Motor neuron (in vitro differentiated cells): ENCODE results near the gene TRIP13. TPM values are rescaled to one million over a fixed set of nuclear protein-coding genes. Genes with fewer than 3 reads are reported as not detected.
"Not testable (repeated sequence)": the region's sequence is repeated elsewhere in the genome, so short reads cannot be mapped to it uniquely, and the experiment has no call there.

Source experiments
- ATAC-seq, 8 experiments: fragments of 200-7000 bp; cut with Tn5 transposase; replicated peaks in 6 of 8; 2 replicates each; pipeline ENCODE4 v1.8.0; 2021; ENCODE audit warnings: mild to moderate bottlenecking in 8 of 8, moderate library complexity in 8 of 8
- H3K27ac ChIP-seq, 2 donors: fragments of 250-450 bp; sonication (Bioruptor Pico); 2 replicates each; pipeline ENCODE4 v1.9.0; 2021; ENCODE audit warnings: antibody characterized with exemption in 2 of 2, mild to moderate bottlenecking in 2 of 2, moderate library complexity in 1 of 2
- H3K4me1 ChIP-seq, 2 donors: fragments of 250-450 bp; sonication (Bioruptor Pico); replicated peaks in 1 of 2; 2 replicates each; pipeline ENCODE4 v1.6.1; 2021; ENCODE audit warnings: antibody characterized with exemption in 2 of 2, mild to moderate bottlenecking in 2 of 2, moderate library complexity in 1 of 2
- H3K4me3 ChIP-seq, 5 donors: fragments of 250-450 bp; sonication (Bioruptor Pico); 2 replicates each; pipeline ENCODE4 v1.9.0; 2021; ENCODE audit warnings: antibody characterized with exemption in 5 of 5, mild to moderate bottlenecking in 5 of 5, moderate library complexity in 4 of 5
- WGBS, 10 experiments: fragments of 450-650 bp; shearing (Covaris generic); methylation state at CpG; one replicate each; pipeline ENCODE4 v1.0.0; 2022; 5-methylcytosine and 5-hydroxymethylcytosine counted together
- in situ Hi-C, 9 experiments: fragments of 400-800 bp; cut with MboI; loops; one replicate each; pipeline ENCODE4 v1.15.0; 2021; ENCODE audit warnings: low sequenced_read_pairs in 9 of 9, low pct_unique_long_range_greater_than_20kb in 2 of 9; ENCODE audit not compliant: unreplicated experiment in 9 of 9
- total RNA-seq, 8 experiments: library from RNA; unstranded; fragments of 300-600 nt; gene quantifications; 2 replicates each; pipeline versions ENCODE4 v1.2.3 to v1.2.4, GENCODE V29; 2022

TRIP13 gene, protein sequence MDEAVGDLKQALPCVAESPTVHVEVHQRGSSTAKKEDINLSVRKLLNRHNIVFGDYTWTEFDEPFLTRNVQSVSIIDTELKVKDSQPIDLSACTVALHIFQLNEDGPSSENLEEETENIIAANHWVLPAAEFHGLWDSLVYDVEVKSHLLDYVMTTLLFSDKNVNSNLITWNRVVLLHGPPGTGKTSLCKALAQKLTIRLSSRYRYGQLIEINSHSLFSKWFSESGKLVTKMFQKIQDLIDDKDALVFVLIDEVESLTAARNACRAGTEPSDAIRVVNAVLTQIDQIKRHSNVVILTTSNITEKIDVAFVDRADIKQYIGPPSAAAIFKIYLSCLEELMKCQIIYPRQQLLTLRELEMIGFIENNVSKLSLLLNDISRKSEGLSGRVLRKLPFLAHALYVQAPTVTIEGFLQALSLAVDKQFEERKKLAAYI
- total RNA-seq, result 10 to 100 TPM in 3 of 8 experiments, 1 to 10 TPM in 4, under 1 TPM in 1; 0.51 to 24.0 (median 2.1) TPM

DNA sequence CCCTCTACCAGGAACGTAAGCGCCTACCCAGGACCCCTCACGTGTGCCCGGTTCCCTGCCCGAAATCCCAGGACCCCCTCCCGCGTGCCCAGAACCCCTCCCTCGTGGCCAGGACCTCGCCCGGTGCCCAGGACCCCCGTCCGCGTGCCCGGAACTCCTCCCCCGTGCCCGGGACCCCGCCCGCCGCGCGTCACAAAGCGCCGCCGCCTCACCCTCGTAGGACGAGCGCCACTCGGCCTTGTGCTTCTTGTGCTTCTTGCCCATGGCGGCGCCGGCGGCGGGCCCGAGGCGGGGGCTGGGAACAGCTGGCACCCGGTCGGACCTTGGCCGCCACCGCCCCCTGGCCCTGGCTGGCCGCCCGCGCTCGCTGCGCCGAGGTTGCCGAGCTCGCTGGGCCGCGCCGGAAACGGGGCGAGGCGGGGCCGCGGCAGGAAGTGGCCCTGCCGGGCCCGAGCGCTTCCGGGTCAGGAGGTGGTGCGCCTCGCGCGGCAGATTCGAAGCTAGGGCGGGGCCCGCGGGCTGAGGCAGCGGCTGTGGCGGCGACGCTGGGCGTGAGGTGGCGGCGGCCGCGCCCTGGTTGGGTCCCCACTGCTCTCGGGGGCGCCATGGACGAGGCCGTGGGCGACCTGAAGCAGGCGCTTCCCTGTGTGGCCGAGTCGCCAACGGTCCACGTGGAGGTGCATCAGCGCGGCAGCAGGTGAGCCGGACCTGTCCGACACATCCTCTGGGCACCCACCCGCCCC lies at the start of gene TRIP13, which contains the start of gene BRD9:
TRIP13 (plus strand) TSS at position 491 of the 743 bp plus-strand sequence; CDS start at position 606, 115 bp downstream.
BRD9 (minus strand) TSS at position 408 of the 743 bp plus-strand sequence; CDS start at position 264, 144 bp downstream.
- in situ Hi-C loops, result loop anchor here in 2 of 9 experiments (25.0 kb wide), 1 partner anchor 230 kb away; no protein-coding TSS in a partner anchor
- peak within 1 kb of the TSS; percentile 57 to 92 (median 76) for H3K4me3 ChIP-seq
- no CpG with 5 or more reads among the region's 91 CpGs for WGBS, 10 experiments
- peak within 1 kb of the TSS; percentile 94 to 95 for H3K27ac ChIP-seq
- ATAC-seq, result peak; percentile 93 to 96 (median 94)
- peaks cover 13 to 14% of the 10 kb centered on the region in 2 donors for H3K4me1 ChIP-seq

DNA sequence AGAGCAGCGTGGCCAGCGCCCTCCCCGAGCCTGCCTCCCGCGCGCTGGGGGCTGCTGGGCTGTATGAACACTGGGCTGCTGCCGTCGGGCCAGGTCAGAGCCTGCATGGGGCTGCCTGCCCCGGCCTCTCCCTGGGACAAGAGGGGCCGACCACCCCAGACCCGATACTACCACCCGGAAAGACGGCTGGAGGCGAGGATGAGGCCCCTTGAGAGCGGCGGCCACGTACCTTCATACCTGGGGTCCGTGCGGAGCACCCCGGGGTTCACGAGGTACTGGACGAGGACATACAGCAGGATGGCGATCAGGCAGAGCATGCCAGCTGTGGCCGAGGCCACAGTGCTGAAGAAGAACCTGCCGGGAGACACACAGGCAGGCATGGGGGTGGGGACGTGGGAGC lies 49.3 kb upstream of the TRIP13 start:
- no CpG with 5 or more reads among the region's 26 CpGs for WGBS, 10 experiments
- H3K4me3 ChIP-seq, result not testable (repeated sequence)

DNA sequence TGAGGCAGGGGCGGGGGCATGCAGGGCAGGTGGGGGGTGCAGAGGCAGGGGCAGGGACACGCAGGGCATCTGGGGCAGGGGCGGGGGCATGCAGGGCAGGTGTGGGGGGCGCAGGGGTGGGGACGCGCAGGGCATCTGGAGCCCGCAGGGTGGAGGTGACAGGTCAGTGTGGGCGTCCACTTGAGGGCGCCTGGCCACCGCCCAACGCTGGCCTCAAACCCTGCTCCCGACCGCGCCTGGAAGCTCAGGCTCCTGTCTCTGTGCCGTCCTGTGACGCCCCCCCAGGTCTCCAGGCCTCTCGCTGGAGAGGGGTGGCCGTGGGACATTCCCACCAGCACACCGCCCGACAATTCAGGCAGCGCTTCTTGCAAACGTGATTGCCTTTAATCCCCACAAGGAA lies 48.8 kb upstream of the TRIP13 start:
- H3K4me1 ChIP-seq, H3K4me3 ChIP-seq, H3K27ac ChIP-seq: not testable (repeated sequence)
- in situ Hi-C loops, result loop anchor here in 1 of 9 experiments (25.0 kb wide), 1 partner anchor 107 kb away; no protein-coding TSS in a partner anchor
- ATAC-seq, result peak in 1 of 8 experiments; percentile 12
- 56 to 67% methylated on average over 9 of the region's 22 CpGs; no CpG with 5 or more reads in 8 of the 10 experiments for WGBS, 10 experiments

More for the DNA sequence above, 49.3 kb upstream of the TRIP13 start:
- ATAC-seq, H3K27ac ChIP-seq, H3K4me1 ChIP-seq: not testable (repeated sequence)
- in situ Hi-C loops, result loop anchor here in 1 of 9 experiments (25.0 kb wide), 1 partner anchor 106 kb away; no protein-coding TSS in a partner anchor

DNA sequence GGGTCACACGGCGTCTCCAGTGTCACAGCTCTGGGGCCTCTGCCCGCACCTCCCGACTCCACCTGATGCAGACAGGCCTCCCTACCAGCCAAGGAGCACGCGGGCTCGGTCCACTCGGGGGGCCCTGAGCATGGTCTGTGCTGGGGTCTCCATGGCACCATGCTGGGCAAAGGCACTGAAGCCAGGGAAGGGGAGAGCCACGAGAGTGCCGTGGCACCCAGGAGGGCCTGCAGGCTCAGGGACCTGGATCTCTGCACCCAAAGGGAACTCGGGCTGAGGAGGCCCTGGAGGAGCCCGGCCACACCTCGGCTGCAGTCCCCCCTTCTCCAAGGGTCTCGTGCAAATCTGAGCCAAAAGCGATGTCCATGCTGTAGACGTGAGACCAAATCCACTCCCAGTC lies 48.3 kb upstream of the TRIP13 start:
- in situ Hi-C loops, result loop anchor here in 1 of 9 experiments (25.0 kb wide), 1 partner anchor 107 kb away; no protein-coding TSS in a partner anchor
- ATAC-seq, H3K4me1 ChIP-seq, H3K4me3 ChIP-seq, H3K27ac ChIP-seq: not testable (repeated sequence)
- WGBS, 10 experiments, result 60 to 100% (median 83%) methylated on average over 1 to 6 of the region's 16 CpGs; no CpG with 5 or more reads in 7 of the 10 experiments

DNA sequence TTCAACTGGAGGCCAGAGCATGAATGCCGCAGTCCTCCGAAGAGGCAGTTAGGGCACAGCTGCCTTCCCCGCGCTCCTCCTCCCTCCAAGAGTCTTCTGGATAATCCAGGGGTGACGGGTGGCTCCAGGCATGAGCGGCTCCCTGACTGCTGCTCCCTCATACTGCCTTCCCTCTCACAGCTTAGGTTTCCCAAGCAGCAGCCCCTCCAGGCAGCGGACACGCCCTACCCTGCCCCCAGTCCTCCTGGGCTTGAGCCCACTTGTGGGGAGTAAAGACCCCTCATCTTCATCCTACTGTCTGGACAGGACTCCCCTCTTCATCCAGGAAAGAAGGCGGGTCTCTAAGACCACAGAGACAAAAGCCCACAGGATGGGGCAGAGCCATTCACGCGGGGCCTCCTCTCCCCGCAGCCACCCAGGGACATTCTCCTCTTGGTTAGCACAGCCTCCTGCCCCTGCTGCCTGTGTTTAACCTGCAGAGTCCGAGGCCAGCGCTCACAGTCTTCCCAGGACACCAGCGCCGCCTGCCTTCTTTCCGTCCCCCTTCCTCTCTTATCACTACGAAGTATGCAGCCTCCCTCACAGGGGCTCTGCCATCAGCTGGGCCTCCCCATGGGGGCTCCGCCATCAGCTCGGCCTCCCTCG lies 47.5 kb upstream of the TRIP13 start:
- not testable (repeated sequence) for H3K4me3 ChIP-seq, H3K27ac ChIP-seq
- ATAC-seq, result peak in 3 of 8 experiments; percentile 8 to 20 (median 11)
- in situ Hi-C loops, result loop anchor here in 1 of 9 experiments (25.0 kb wide), 1 partner anchor 108 kb away; no protein-coding TSS in a partner anchor
- 58 to 93% (median 74%) methylated on average over 3 to 11 of the region's 21 CpGs; no CpG with 5 or more reads in 3 of the 10 experiments for WGBS, 10 experiments
- H3K4me1 ChIP-seq, result peaks cover 5 to 13% of the 10 kb centered on the region in 2 donors

DNA sequence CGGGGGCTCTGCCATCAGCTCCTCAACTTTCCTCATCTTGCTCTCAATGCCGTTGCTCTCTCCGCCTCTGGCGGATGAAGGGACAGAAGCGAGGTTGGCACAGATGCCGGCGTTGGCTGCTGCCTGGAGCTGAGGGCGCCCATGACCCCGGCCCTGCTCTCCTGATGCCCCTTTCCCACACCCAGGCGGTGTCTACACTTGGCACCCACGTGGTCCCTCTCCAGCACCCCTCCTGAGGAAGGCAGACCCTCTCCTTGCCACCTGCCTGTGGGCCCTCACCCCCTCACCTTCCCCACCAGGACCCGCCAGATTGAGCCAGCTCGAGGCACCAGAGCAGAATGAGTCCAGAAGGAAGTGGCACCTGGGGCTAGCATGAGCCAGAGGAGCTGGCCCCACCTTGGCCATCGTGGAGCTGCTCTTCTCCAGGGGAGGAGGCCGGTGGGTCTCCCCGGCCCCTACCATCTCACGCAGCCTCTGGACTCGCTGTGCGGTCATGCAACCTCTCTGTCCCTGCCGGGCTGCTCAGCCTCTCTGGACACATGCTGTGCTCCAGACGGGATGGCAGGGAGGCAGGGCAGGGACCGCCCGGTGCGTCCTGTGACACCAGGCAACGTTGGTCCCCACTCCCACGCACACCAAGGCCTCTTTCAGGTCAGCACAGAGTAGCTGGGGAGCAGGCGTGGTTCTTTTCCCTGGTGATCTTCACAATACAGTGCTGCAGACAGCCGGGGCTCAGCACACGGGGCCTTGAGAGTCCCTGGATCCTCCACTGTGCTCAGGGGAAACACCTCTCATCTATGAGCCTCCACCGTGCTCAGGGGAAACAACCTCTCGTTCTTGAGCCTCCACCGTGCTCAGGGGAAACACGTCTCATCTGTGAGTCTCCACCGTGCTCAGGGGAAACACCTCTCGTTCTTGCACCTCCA lies 46.7 kb upstream of the TRIP13 start:
- WGBS, 10 experiments, result no CpG with 5 or more reads among the region's 35 CpGs
- not testable (repeated sequence) for H3K4me3 ChIP-seq, H3K27ac ChIP-seq, ATAC-seq
- peaks cover 13 to 20% of the 10 kb centered on the region in 2 donors for H3K4me1 ChIP-seq
- in situ Hi-C loops, result loop anchor here in 1 of 9 experiments (25.0 kb wide), 1 partner anchor 109 kb away; no protein-coding TSS in a partner anchor

DNA sequence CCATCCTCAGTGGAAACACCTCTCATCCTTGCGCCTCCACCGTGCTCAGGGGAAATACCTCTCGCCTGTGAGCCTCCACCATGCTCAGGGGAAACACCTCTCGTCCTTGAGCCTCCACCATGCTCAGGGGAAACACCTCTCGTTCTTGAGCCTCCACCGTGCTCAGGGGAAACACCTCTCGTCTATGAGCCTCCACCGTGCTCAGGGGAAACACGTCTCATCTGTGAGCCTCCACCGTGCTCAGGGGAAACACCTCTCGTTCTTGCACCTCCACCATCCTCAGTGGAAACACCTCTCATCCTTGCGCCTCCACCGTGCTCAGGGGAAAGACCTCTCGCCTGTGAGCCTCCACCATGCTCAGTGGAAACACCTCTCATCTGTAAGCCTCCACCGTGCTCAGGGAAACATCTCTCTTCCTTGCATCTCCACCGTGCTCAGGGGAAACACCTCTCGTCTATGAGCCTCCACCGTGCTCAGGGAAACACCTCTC lies 46.0 kb upstream of the TRIP13 start:
- WGBS, 10 experiments, result 40 to 100% (median 83%) methylated on average over 1 to 9 of the region's 18 CpGs; no CpG with 5 or more reads in 4 of the 10 experiments
- H3K27ac ChIP-seq, ATAC-seq, H3K4me3 ChIP-seq: not testable (repeated sequence)
- in situ Hi-C loops, result loop anchor here in 1 of 9 experiments (25.0 kb wide), 1 partner anchor 109 kb away; no protein-coding TSS in a partner anchor
- H3K4me1 ChIP-seq, result peaks cover 19 to 26% of the 10 kb centered on the region in 2 donors

DNA sequence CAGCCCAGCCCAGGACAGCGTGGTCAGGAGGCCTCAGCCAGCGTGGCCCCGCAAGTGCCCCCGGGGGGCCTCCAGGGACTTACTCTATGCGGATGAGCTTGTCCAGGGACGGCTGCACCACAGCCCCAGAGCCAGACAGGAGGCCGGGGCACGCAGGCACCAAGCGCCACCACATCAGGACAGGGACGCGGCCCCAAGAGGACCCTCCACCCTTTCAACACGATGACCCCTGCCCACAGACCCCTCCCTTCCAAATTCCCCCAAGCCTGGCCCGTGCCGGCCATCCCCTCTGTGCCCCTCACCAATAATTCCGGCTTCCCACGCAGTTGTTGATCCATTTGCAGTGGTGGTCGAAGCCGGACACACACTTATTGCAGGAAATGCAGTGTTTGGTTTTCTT lies 45.5 kb upstream of the TRIP13 start:
- WGBS, 10 experiments, result no CpG with 5 or more reads among the region's 18 CpGs
- ATAC-seq, H3K4me3 ChIP-seq, H3K27ac ChIP-seq: not testable (repeated sequence)
- in situ Hi-C loops, result loop anchor here in 1 of 9 experiments (25.0 kb wide), 1 partner anchor 110 kb away; no protein-coding TSS in a partner anchor
- H3K4me1 ChIP-seq, result peaks cover 19 to 26% of the 10 kb centered on the region in 2 donors

DNA sequence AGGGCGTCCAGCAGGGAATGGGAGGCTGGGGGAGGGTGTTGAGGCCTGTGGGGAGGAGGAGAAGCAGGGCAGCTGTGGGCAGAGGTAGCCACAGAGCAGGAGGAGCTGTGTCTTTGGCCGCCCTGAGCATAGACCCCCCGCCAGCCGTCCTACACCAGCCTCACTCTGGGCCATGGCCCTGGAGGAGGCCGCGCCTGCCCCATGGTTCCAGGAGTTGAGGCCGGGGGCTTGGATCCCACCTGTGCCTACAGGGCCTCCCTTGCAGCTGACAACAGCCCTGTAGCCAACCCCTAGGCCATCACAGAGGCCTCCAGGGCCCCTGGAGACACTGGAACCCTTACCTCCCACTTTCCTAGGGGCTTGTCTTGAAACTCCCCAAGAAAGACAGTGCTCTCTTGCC lies 44.9 kb upstream of the TRIP13 start:
- H3K4me3 ChIP-seq, ATAC-seq, H3K27ac ChIP-seq: not testable (repeated sequence)
- peaks cover 19 to 26% of the 10 kb centered on the region in 2 donors for H3K4me1 ChIP-seq
- in situ Hi-C loops, result loop anchor here in 1 of 9 experiments (25.0 kb wide), 1 partner anchor 110 kb away; no protein-coding TSS in a partner anchor
- no CpG with 5 or more reads among the region's 7 CpGs for WGBS, 10 experiments

DNA sequence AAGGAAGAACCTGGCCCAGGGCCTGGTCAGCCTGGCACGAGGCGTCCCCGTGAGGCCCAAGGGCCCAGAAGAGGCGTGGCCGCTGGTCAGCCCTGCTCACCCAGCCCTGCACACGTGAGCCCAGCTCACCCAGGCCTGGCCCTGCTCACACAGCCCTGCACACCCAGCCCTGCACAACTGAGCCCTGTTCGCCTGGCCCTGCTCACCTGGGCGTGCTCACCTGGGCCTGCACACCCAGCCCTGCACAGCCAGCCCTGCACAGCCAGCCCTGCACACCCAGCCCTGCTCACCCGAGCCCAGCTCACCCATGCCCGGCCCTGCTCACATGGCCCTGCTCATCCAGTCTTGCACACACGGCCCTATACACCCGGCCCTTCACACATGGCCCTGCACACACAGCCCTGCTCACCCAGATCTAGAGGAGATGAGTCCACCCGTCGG lies 44.0 kb upstream of the TRIP13 start:
- no peak for ATAC-seq
- in situ Hi-C loops, result loop anchor here in 1 of 9 experiments (25.0 kb wide), 1 partner anchor 111 kb away; no protein-coding TSS in a partner anchor
- Histone ChIP-seq H3K4me1 (peaks cover 19 to 26% of the 10 kb centered on the region in 2 donors), H3K27ac (no peak overlapping the region), H3K4me3 (no peak overlapping the region)
- WGBS, 10 experiments, result 90 to 100% methylated on average over 2 to 3 of the region's 14 CpGs; no CpG with 5 or more reads in 8 of the 10 experiments
